Coronary artery (tissue), 2 donors: Measurements from ENCODE around the gene TMED10.
A peak's percentile ranks its signal among the peaks of the same experiment; 100 is the strongest.

ENCODE experiments used
- DNase-seq: peaks from one replicate; pipeline ENCODE4 v3.0.0-alpha.2; 2017; ENCODE audit warnings: low spot score
- H3K27ac ChIP-seq, 2 donors: fragments of 200-600 bp; sonication (generic); one replicate each; pipeline ENCODE4 v1.5.1; 2016 to 2019
- H3K4me3 ChIP-seq: fragments of 200-600 bp; sonication (generic); 2 replicates; pipeline ENCODE4 v1.5.1; 2016; ENCODE audit warnings: mild to moderate bottlenecking, moderate library complexity
- CTCF ChIP-seq: fragments of 200-600 bp; sonication (generic); IDR thresholded peaks from one replicate; pipeline ENCODE4 v1.5.1; 2019; ENCODE audit warnings: antibody characterized with exemption

TMED10 gene

GRCh38 chr14:75196468-75196867 is 20.1 kb upstream of the TMED10 start:
- DNase-seq = no peak
- Histone ChIP-seq H3K27ac (no peak overlapping the region), H3K4me3 (no peak overlapping the region)
- TF ChIP-seq CTCF = no peak

DNA sequence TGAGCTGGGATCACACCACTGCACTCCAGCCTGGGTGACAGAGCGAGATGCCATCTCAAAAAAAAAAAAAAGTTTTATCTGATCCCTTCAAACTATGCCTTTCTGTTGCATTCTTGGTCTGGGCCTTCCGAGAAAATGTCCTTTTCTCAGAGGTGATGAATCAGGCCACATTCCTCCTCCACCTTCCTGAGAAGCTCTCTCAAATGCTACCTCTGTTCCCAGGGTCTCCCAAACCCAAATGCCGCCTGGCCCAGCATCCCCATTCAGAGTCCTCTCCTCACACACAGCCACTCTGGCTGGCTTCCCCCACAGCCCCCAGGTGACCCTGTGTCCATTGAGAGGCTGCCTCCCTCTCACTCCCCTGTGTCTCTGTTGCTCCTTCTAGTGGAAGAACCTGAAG is 19.7 kb upstream of the TMED10 start:
- DNase-seq = no peak
- Histone ChIP-seq H3K4me3 (no peak overlapping the region), H3K27ac (no peak overlapping the region)
- TF ChIP-seq CTCF = no peak

DNA sequence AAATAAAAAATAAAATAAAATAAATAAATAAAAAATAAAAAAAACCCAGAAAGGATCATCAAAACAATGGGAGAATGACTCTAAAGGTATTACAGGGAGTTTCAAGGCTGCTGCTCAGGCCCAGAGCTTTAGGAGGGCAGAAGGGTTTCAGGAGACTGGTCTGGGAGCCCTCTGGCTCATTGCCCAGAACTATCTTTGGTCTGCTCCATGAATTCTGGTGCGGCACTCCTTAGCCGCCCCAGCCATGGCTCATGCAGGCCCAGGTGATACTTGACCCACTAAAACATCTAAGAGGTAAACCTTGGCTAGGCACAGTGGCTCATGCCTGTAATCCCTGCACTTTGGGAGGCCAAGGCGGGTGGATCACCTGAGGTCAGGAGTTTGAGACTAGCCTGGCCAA is 14.7 kb upstream of the TMED10 start:
- no peak for DNase-seq
- Histone ChIP-seq H3K27ac (no peak overlapping the region), H3K4me3 (no peak overlapping the region)
- no peak for TF ChIP-seq CTCF

DNA sequence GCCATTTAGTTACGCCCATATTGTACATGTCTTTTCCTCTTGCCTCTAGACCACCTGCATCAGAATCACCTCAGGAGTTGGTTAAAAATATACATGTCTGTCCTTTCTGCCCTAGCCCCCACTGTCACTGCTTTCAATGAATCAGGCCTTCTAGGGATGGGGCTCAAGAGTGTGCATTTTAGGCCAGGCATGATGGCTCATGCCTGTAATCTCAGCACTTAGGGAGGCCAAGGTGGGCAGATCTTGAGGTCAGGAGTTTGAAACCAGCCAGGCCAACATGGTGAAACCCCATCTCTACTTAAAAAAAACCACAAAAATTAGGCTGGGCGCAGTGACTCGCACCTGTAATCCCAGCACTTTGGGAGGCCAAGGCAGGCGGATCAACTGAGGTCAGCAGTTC is 13.6 kb upstream of the TMED10 start:
- DNase-seq = no peak
- no peak for TF ChIP-seq CTCF
- no peak overlapping the region for H3K27ac ChIP-seq

GRCh38 chr14:75188520-75189268 is 12.3 kb upstream of the TMED10 start:
- DNase-seq = no peak
- TF ChIP-seq CTCF = no peak
- Histone ChIP-seq H3K27ac (peak overlapping the region in 1 of 2 donors; percentile 63), H3K4me3 (no peak overlapping the region)

More for the DNA sequence above, 13.6 kb upstream of the TMED10 start:
- no peak overlapping the region for H3K4me3 ChIP-seq

DNA sequence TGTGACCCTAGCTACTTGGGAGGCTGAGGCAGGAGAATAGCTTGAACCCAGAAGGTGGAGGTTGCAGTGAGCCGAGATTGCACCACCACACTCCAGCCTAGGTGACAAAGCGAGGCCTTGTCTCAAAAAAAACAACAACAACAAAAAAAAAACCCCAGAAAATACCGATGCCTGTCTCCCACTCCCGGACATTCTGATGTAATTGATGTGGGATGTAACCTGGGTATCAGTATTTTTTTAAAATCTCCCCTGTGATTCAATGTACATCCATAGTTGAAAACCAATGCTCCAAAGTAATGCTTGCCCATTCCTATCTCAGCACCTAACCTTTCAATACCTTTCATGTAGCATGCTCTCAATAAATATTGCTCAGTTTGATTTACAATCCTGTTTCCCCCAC is 11.7 kb upstream of the TMED10 start:
- Histone ChIP-seq H3K4me3 (no peak overlapping the region), H3K27ac (peak overlapping the region in 1 of 2 donors; percentile 63)
- no peak for DNase-seq
- no peak for TF ChIP-seq CTCF

- Histone ChIP-seq H3K27ac (no peak overlapping the region), H3K4me3 (no peak overlapping the region)
- no peak for DNase-seq
- TF ChIP-seq CTCF = no peak
Measured at GRCh38 chr14:75186953-75187352, 10.5 kb upstream of the TMED10 start.
